A673 (cell line): ENCODE data around the gene PTPN1. TPM values are rescaled to one million over a fixed set of nuclear protein-coding genes. Genes with fewer than 3 reads are reported as not detected.

Source experiments
- BruUV-seq: library from RNA; stranded (reverse); fragments of 400-500 nt; replicated peaks from 2 replicates; lab custom pipeline; 2021; lab: Mats Ljungman, UMichigan
- CTCF ChIA-PET: fragments of 300-600 bp; sonication (Branson Sonifier 250); formaldehyde crosslinking; loops from one replicate; lab custom pipeline; 2022; ENCODE audit warnings: antibody characterized with exemption; lab: Charles Lee
- POLR2A ChIA-PET: fragments of 300-600 bp; sonication (Branson Sonifier 250); formaldehyde crosslinking; loops from one replicate; lab custom pipeline; 2022; ENCODE audit warnings: antibody characterized with exemption; ENCODE audit not compliant: low non-redundant PET; lab: Charles Lee
- DNase-seq: peaks from one replicate; pipeline ENCODE4 v3.0.0-alpha.2; 2015; ENCODE audit warnings: low spot score
- H3K27ac ChIP-seq: fragments of 200-600 bp; sonication (generic); 2 replicates; pipeline ENCODE4 v1.5.1; 2016; ENCODE audit warnings: mixed run types, low read depth, mild to moderate bottlenecking, mixed read lengths, antibody characterized with exemption, low read length; ENCODE audit not compliant: poor library complexity, severe bottlenecking
- H3K27me3 ChIP-seq: fragments of 200-600 bp; sonication (generic); replicated peaks from 2 replicates; pipeline ENCODE4 v1.6.1; 2017; ENCODE audit warnings: mixed run types, low read depth, mild to moderate bottlenecking, mixed read lengths, antibody characterized with exemption, low read length; ENCODE audit not compliant: insufficient read depth, poor library complexity
- H3K36me3 ChIP-seq: fragments of 200-600 bp; sonication (generic); 2 replicates; pipeline ENCODE4 v1.6.1; 2016; ENCODE audit warnings: mixed run types, mild to moderate bottlenecking, mixed read lengths, antibody characterized with exemption, low read length; ENCODE audit not compliant: insufficient read depth, poor library complexity, severe bottlenecking
- H3K4me1 ChIP-seq: fragments of 200-600 bp; sonication (generic); 2 replicates; pipeline ENCODE4 v1.6.1; 2017; ENCODE audit warnings: mixed run types, mild to moderate bottlenecking, mixed read lengths, antibody characterized with exemption, low read length; ENCODE audit not compliant: insufficient read depth, poor library complexity, severe bottlenecking
- H3K4me3 ChIP-seq: fragments of 200-600 bp; sonication (generic); 2 replicates; pipeline ENCODE4 v1.5.1; 2016; ENCODE audit warnings: low read depth, mixed run types, mild to moderate bottlenecking, mixed read lengths, low read length; ENCODE audit not compliant: poor library complexity, severe bottlenecking
- H3K9me3 ChIP-seq: fragments of 200-600 bp; sonication (generic); 2 replicates; pipeline ENCODE4 v1.6.1; 2016; ENCODE audit warnings: mixed run types, low read depth, mild to moderate bottlenecking, mixed read lengths, antibody characterized with exemption, low read length; ENCODE audit not compliant: poor library complexity, severe bottlenecking
- CTCF ChIP-seq: fragments of 300-800, 200-600 bp; sonication (generic); conservative IDR thresholded peaks from 2 replicates; pipeline ENCODE4 v1.5.1; 2017; ENCODE audit warnings: low read depth, mild to moderate bottlenecking, antibody characterized with exemption, low read length, moderate library complexity, mixed read lengths
- EZH2 ChIP-seq: fragments of 200-600 bp; sonication (generic); IDR thresholded peaks from 2 replicates; pipeline ENCODE4 v1.6.1; 2017; ENCODE audit warnings: borderline replicate concordance, low read depth, mild to moderate bottlenecking, mixed read lengths, antibody characterized with exemption, low read length; ENCODE audit not compliant: poor library complexity, severe bottlenecking
- intact Hi-C: fragments of 100-400 bp; cut with micrococcal nuclease; formaldehyde crosslinking; loops from one replicate; pipeline ENCODE4 v1.10.0; 2022; ENCODE audit not compliant: unreplicated experiment
- total RNA-seq: library from RNA; stranded (reverse); gene quantifications from 2 replicates; pipeline ENCODE4 v1.2.3, GENCODE V29; 2021

The PTPN1 gene
- total RNA-seq, 1 experiment from 2014 or later: 47.4 TPM

DNA sequence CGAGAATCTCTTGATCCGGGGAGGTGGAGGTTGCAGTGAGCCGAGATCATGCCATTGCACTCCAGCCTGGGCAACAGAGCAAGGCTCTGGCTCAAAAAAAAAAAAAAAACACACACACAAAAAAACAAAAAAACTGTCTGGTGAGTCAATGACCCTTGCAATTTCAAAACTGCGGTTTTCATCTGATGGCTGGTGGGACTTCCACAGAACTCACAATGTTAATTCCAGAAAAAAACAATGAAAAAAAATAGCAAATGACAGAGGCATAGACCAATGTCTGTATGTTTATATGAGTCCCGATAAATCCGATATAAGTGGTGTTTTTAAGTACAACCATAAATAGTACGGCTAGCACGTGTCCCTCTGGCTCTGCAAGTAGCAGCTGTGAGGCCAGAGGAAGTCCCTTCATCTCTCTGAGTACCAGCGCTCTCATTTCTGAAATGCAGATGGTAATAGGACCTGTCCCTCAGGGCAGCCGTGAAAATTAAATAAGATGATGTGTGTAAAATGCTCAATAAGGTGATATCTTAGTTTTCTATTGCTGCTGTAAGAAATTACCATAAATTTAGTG lies 21.9 kb upstream of the PTPN1 start:
- no peaks in the 10 kb centered on the region for H3K27me3 ChIP-seq
- TF ChIP-seq EZH2 (no peak), CTCF (no peak)
- no peak for DNase-seq
- intact Hi-C loops: no loop called here
- CTCF ChIA-PET: no interaction called here
- POLR2A ChIA-PET: no interaction called here
- H3K4me3 ChIP-seq: no peak overlapping the region
- H3K4me1 ChIP-seq: peaks cover 7% of the 10 kb centered on the region
- no peak overlapping the region for H3K27ac ChIP-seq
- H3K9me3 ChIP-seq: no peaks in the 10 kb centered on the region
- BruUV-seq: no TSS peak
- no peaks in the 10 kb centered on the region for H3K36me3 ChIP-seq

DNA sequence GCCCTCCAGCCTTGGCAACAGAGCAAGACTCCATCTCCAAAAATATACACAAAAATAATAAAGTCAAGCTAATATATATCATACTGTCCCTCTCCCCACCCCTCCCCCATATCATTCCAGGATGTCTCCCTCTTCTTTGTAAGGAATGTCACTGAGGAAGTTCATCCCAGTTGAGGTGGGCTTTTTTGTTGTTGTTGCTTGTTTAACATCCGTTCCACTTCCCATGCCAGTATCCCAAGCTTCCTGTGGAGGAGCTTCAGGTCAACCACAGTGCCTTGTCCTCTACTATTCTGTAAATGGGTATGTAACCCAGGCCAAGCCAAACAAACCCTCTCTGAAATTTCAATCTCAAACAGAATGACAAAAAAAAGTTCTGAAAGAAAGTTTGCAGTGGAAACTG lies 19.0 kb upstream of the PTPN1 start:
- POLR2A ChIA-PET: no interaction called here
- no TSS peak for BruUV-seq

DNA sequence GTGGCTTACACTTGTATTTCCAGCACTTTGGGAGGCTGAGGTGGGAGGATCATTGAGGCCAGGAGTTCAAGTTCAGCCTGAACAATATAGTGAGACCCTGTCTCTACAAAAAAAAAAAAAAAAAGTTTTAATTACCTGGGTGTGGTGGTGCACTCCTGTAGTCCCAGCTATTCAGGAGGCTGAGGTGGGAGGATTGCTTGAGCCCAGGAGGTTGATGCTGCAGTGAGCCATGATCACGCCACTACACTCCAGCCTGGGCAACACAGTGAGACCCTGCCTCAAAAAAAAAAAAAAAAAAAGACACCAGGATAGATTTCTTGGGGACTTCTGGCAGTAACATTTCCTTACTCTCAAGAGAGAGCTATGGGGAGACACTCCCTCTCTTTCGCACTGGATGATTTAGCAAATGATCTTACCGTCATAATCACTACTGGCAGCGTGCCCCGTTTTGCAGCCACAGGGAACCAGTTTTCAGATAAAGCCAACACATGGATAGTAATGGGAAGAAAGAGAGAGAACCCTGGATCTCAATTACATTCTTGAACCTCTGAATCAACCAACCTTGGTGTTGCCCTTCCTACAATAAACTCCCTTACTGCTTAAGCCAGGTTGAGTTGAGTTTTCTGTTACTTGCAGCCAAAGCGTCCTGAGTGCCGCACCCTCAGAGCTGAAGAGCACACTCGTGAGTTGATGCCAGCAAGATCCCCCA lies 18.1 kb upstream of the PTPN1 start:
- H3K27me3 ChIP-seq: no peaks in the 10 kb centered on the region
- ChIA-PET CTCF (interaction anchor here (0.7 kb wide), 2 partner anchors 14 to 299 kb away, joined by 3 to 13 read pairs; no protein-coding TSS in a partner anchor), POLR2A (interaction anchor here (0.6 kb wide), 3 partner anchors 20 to 755 kb away, joined by 4 to 9 read pairs (median 7); no protein-coding TSS in a partner anchor)
- H3K4me1 ChIP-seq: peaks cover 7% of the 10 kb centered on the region
- TF ChIP-seq EZH2 (no peak), CTCF (no peak)
- H3K4me3 ChIP-seq: no peak overlapping the region
- H3K9me3 ChIP-seq: no peaks in the 10 kb centered on the region
- H3K36me3 ChIP-seq: no peaks in the 10 kb centered on the region
- intact Hi-C loops: no loop called here
- no TSS peak for BruUV-seq
- no peak overlapping the region for H3K27ac ChIP-seq
- peak; percentile 79 for DNase-seq

More for the DNA sequence above, 19.0 kb upstream of the PTPN1 start:
- intact Hi-C loops: no loop called here
- no peak for DNase-seq
- CTCF ChIA-PET: no interaction called here
- H3K27ac ChIP-seq: no peak overlapping the region
- TF ChIP-seq EZH2: no peak
- TF ChIP-seq CTCF: no peak
- no peaks in the 10 kb centered on the region for H3K27me3 ChIP-seq
- H3K9me3 ChIP-seq: no peaks in the 10 kb centered on the region
- peaks cover 7% of the 10 kb centered on the region for H3K4me1 ChIP-seq
- H3K4me3 ChIP-seq: no peak overlapping the region
- no peaks in the 10 kb centered on the region for H3K36me3 ChIP-seq
